H1 (cell line): ENCODE results near the gene CROT. TPM values are rescaled to one million over a fixed set of nuclear protein-coding genes. Genes with fewer than 3 reads are reported as not detected.

Experiments
- CTCF ChIA-PET: fragments of 300-600 bp; sonication (Branson Sonifier 250); formaldehyde crosslinking; loops from one replicate; lab custom pipeline; 2021; ENCODE audit not compliant: partially characterized antibody; lab: Charles Lee
- POLR2A ChIA-PET: fragments of 300-600 bp; sonication (Branson Sonifier 250); formaldehyde crosslinking; loops from one replicate; lab custom pipeline; 2021; ENCODE audit warnings: inconsistent platforms; ENCODE audit not compliant: partially characterized antibody; lab: Charles Lee
- DNase-seq, 2 experiments: peaks; one replicate each; pipeline versions ENCODE4 v3.0.0 to v3.0.0-alpha.2; 2010 to 2022; ENCODE audit warnings: low spot score in 2 of 2, low read depth in 1 of 2, mixed read lengths in 1 of 2
- FAIRE-seq: peaks from 2 replicates; lab custom pipeline; 2011; peaks lifted over from hg19 to GRCh38; lab: Jason Lieb, UNC
- H2AFZ ChIP-seq: 2 replicates; pipeline ENCODE4 v1.8.1; 2012; ENCODE audit warnings: low read length, inconsistent platforms
- H2AK5ac ChIP-seq: 2 replicates; pipeline ENCODE4 v1.6.1; 2013; ENCODE audit warnings: low read depth, low read length
- H2BK120ac ChIP-seq: replicated peaks from 2 replicates; pipeline ENCODE3; 2013; ENCODE audit warnings: low read depth, low read length, inconsistent platforms
- H2BK12ac ChIP-seq: 2 replicates; pipeline ENCODE4 v1.6.1; 2013; ENCODE audit warnings: low read depth, low read length
- H2BK15ac ChIP-seq: 2 replicates; pipeline ENCODE4 v1.6.1; 2013; ENCODE audit warnings: low read length
- H2BK20ac ChIP-seq: 2 replicates; pipeline ENCODE4 v1.6.1; 2013; ENCODE audit warnings: low read length
- H2BK5ac ChIP-seq: 2 replicates; pipeline ENCODE4 v1.6.1; 2013; ENCODE audit warnings: low read depth, low read length
- H3K14ac ChIP-seq: 2 replicates; pipeline ENCODE4 v1.6.1; 2013; ENCODE audit warnings: inconsistent platforms; ENCODE audit not compliant: insufficient read length
- H3K18ac ChIP-seq: 2 replicates; pipeline ENCODE4 v1.6.1; 2013; ENCODE audit warnings: low read length; ENCODE audit errors: extremely low read depth
- H3K23ac ChIP-seq: 2 replicates; pipeline ENCODE4 v1.6.1; 2013; ENCODE audit warnings: inconsistent platforms; ENCODE audit not compliant: insufficient read length
- H3K23me2 ChIP-seq: 2 replicates; pipeline ENCODE4 v1.6.1; 2013; ENCODE audit warnings: low read depth, low read length
- H3K27ac ChIP-seq: 2 replicates; pipeline ENCODE4 v1.6.1; 2011; ENCODE audit warnings: low read depth, low read length, inconsistent platforms
- H3K27me3 ChIP-seq, 4 experiments: replicated peaks in 1 of 4; 1 replicate in 1 of 4; 2 replicates in 3 of 4; pipeline versions ENCODE4 v1.6.1 to v1.8.1; 2011 to 2013; ENCODE audit warnings: low read length in 3 of 4, mild to moderate bottlenecking in 3 of 4, inconsistent platforms in 2 of 4, mixed read lengths in 2 of 4, moderate library complexity in 1 of 4; ENCODE audit not compliant: control insufficient read depth in 3 of 4, insufficient read depth in 3 of 4; ENCODE audit errors: extremely low read depth in 1 of 4
- H3K36me3 ChIP-seq, 4 experiments: 2 replicates each; pipeline versions ENCODE4 v1.6.1 to v1.8.1; 2011 to 2013; ENCODE audit warnings: mild to moderate bottlenecking in 4 of 4, low read length in 3 of 4, moderate library complexity in 2 of 4, control low read depth in 1 of 4, inconsistent platforms in 1 of 4; ENCODE audit not compliant: insufficient read depth in 4 of 4, control insufficient read depth in 2 of 4
- H3K4ac ChIP-seq: replicated peaks from 2 replicates; pipeline ENCODE3; 2013; ENCODE audit warnings: low read length, low read depth, mixed read lengths, inconsistent platforms; ENCODE audit not compliant: insufficient read length
- H3K4me1 ChIP-seq, 4 experiments: replicated peaks in 1 of 4; 1 replicate in 1 of 4; 2 replicates in 3 of 4; pipeline versions ENCODE4 v1.6.1 to v1.8.1; 2011 to 2013; ENCODE audit warnings: low read length in 3 of 4, inconsistent platforms in 2 of 4, mixed read lengths in 1 of 4; ENCODE audit not compliant: insufficient read depth in 4 of 4, control insufficient read depth in 3 of 4
- H3K4me2 ChIP-seq, 2 experiments: 2 replicates each; pipeline versions ENCODE4 v1.6.1 to v1.8.1; 2011 to 2013; ENCODE audit warnings: low read depth in 2 of 2, low read length in 2 of 2, control low read depth in 1 of 2, inconsistent platforms in 1 of 2, mild to moderate bottlenecking in 1 of 2; ENCODE audit not compliant: insufficient read depth in 1 of 2
- H3K4me3 ChIP-seq, 4 experiments: fragments of 200-600, 300-600 bp in 1 of 4; sonication (generic), shearing (Covaris generic), sonication (Bioruptor Twin) in 1 of 4; 2 replicates each; pipeline versions ENCODE4 v1.5.1 to v1.8.1; 2011 to 2016; ENCODE audit warnings: low read length in 4 of 4, low read depth in 3 of 4, control low read depth in 2 of 4, inconsistent platforms in 2 of 4, mild to moderate bottlenecking in 2 of 4, mixed read lengths in 1 of 4, moderate library complexity in 1 of 4; ENCODE audit not compliant: insufficient read depth in 2 of 4; ENCODE audit errors: extremely low read depth in 1 of 4
- H3K56ac ChIP-seq: replicated peaks from 2 replicates; pipeline ENCODE3; 2013; ENCODE audit warnings: low read depth, mild to moderate bottlenecking, mixed read lengths, low read length, inconsistent platforms; ENCODE audit not compliant: insufficient read length
- H3K79me1 ChIP-seq: 2 replicates; pipeline ENCODE4 v1.6.1; 2013; ENCODE audit warnings: low read depth, low read length, control low read depth
- H3K79me2 ChIP-seq, 2 experiments: 2 replicates each; pipeline versions ENCODE4 v1.6.1 to v1.8.1; 2012 to 2013; ENCODE audit warnings: low read length in 2 of 2, mild to moderate bottlenecking in 2 of 2, inconsistent platforms in 1 of 2; ENCODE audit not compliant: insufficient read depth in 2 of 2, control insufficient read depth in 1 of 2
- H3K9ac ChIP-seq, 4 experiments: replicated peaks in 1 of 4; 1 replicate in 1 of 4; 2 replicates in 3 of 4; pipeline versions ENCODE4 v1.6.1 to v1.8.1; 2011 to 2013; ENCODE audit warnings: low read depth in 3 of 4, low read length in 3 of 4, control low read depth in 2 of 4, mild to moderate bottlenecking in 2 of 4, moderate library complexity in 2 of 4, inconsistent platforms in 1 of 4; ENCODE audit errors: extremely low read depth in 1 of 4
- H3K9me3 ChIP-seq, 2 experiments: 2 replicates each; pipeline versions ENCODE4 v1.6.1 to v1.8.1; 2012 to 2013; ENCODE audit warnings: mild to moderate bottlenecking in 2 of 2, moderate library complexity in 2 of 2, control low read depth in 1 of 2, inconsistent platforms in 1 of 2, low read depth in 1 of 2, low read length in 1 of 2, mixed read lengths in 1 of 2; ENCODE audit not compliant: insufficient read depth in 2 of 2
- H4K20me1 ChIP-seq, 2 experiments: replicated peaks in 1 of 2; 2 replicates each; pipeline versions ENCODE3 to v1.8.1; 2011 to 2013; ENCODE audit warnings: inconsistent platforms in 2 of 2, low read length in 2 of 2, mild to moderate bottlenecking in 1 of 2; ENCODE audit not compliant: insufficient read depth in 2 of 2, control insufficient read depth in 1 of 2
- H4K5ac ChIP-seq: 2 replicates; pipeline ENCODE4 v1.6.1; 2013; ENCODE audit warnings: low read length, low read depth, mixed read lengths, inconsistent platforms; ENCODE audit not compliant: insufficient read length
- H4K8ac ChIP-seq: 2 replicates; pipeline ENCODE4 v1.8.0; 2013; ENCODE audit warnings: mild to moderate bottlenecking, moderate library complexity, low read length, inconsistent platforms; ENCODE audit not compliant: insufficient read depth; ENCODE audit errors: extremely low read depth
- H4K91ac ChIP-seq: replicated peaks from 2 replicates; pipeline ENCODE3; 2013; ENCODE audit warnings: low read length, mixed read lengths, inconsistent platforms; ENCODE audit not compliant: insufficient read length
- ATF3 ChIP-seq: IDR thresholded peaks from 2 replicates; pipeline ENCODE4 v1.6.1; 2011; ENCODE audit warnings: low read depth, mild to moderate bottlenecking, low read length; ENCODE audit not compliant: insufficient read depth
- JUN ChIP-seq: IDR thresholded peaks from 2 replicates; pipeline ENCODE4 v1.6.1; 2011; ENCODE audit warnings: low read depth, mild to moderate bottlenecking, improper control_type of control experiment, low read length
- SP2 ChIP-seq: IDR thresholded peaks from 2 replicates; pipeline ENCODE4 v1.6.1; 2012; ENCODE audit warnings: mild to moderate bottlenecking, low read length, inconsistent platforms
- ZNF274 ChIP-seq: IDR thresholded peaks from 2 replicates; pipeline ENCODE4 v1.7.0; 2012; ENCODE audit warnings: low read length, borderline replicate concordance; ENCODE audit errors: extremely low read depth
- whole genome bisulfite sequencing, 2 experiments: shearing (Covaris generic) in 1 of 2; methylation state at CpG; one replicate each; pipeline versions ENCODE4 v1.1.6 to v1.1.7; 2013 to 2015; ENCODE audit warnings: low lambda C conversion rate in 2 of 2, mixed read lengths in 2 of 2, inconsistent platforms in 1 of 2, low coverage in 1 of 2, missing lambda C conversion rate in 1 of 2; ENCODE audit not compliant: insufficient replicate concordance in 2 of 2, insufficient coverage in 1 of 2, insufficient read length in 1 of 2; ENCODE audit errors: extremely low coverage in 1 of 2, missing lambda C conversion rate in 1 of 2; 5-methylcytosine and 5-hydroxymethylcytosine counted together
- polyA plus RNA-seq, 7 experiments: library from polyadenylated mRNA; depleted of rRNA in 3 of 7; stranded (reverse) in 5 of 7; unstranded in 2 of 7; fragments of >200 nt in 5 of 7; fragments of 200-250 nt in 2 of 7; gene quantifications; 1 replicate in 5 of 7; 2 replicates in 1 of 7; 4 replicates in 1 of 7; pipeline versions ENCODE4 v1.2.1 to v1.2.3, GENCODE V29; 2011 to 2013; ENCODE audit warnings: missing spikeins in 2 of 7, mixed read lengths in 2 of 7
- total RNA-seq: library from RNA; stranded (reverse); fragmentation: NEBNext Ultra II Directional; extraction: Animal tissue kit (Norgen Biotek cat#: 25700); gene quantifications from 2 replicates; pipeline ENCODE4 v1.2.1, GENCODE V29; 2021

Gene CROT
- total and polyA plus RNA-seq, 2 of the 8 experiments (the other 6 are each of a cell fraction or from before 2014, with no cell fraction given), result 2.2 to 5.6 TPM

GRCh38 chr7:87342231-87342630 lies 3.2 kb upstream of the CROT start:
- Histone ChIP-seq H2BK12ac (no peak overlapping the region), H3K23me2 (peaks cover 6% of the 10 kb centered on the region), H4K8ac (no peak overlapping the region), H2BK5ac (no peak overlapping the region), H3K4me2 (no peak overlapping the region), H4K20me1 (no peaks in the 10 kb centered on the region), H3K36me3 (no peaks in the 10 kb centered on the region; a peak in 3 of 8 replicates), H3K4me1 (peaks cover 0 to 2% (median 0%) of the 10 kb centered on the region in 4 experiments; a peak in 1 of 7 replicates), H4K91ac (no peak overlapping the region), H3K9ac (no peak overlapping the region), H3K27ac (no peak overlapping the region), H3K4ac (no peak overlapping the region), H3K18ac (no peak overlapping the region), H3K4me3 (no peak overlapping the region), H3K79me1 (no peaks in the 10 kb centered on the region), H3K23ac (no peak overlapping the region), H3K79me2 (no peaks in the 10 kb centered on the region), H2BK20ac (no peak overlapping the region), H3K56ac (no peak overlapping the region), H3K14ac (no peak overlapping the region), H3K9me3 (no peaks in the 10 kb centered on the region), H4K5ac (no peak overlapping the region), H2BK120ac (no peak overlapping the region), H2AFZ (no peak overlapping the region), H2AK5ac (no peak overlapping the region), H2BK15ac (no peak overlapping the region), H3K27me3 (peaks cover 0 to 5% (median 0%) of the 10 kb centered on the region in 4 experiments; a peak in 2 of 7 replicates)
- DNase-seq (no peak), FAIRE-seq (no peak)
- ChIA-PET CTCF (no interaction called here), POLR2A (no interaction called here)
- WGBS, 2 experiments, result 62% methylated on average over 3 of the region's 3 CpGs; no CpG with 5 or more reads in 1 of the 2 experiments
- TF ChIP-seq JUN, result no peak
- no peak for TF ChIP-seq ATF3
- no peak for TF ChIP-seq SP2
- TF ChIP-seq ZNF274, result no peak
